GM18511 (cell line): ENCODE measurements around the gene ACSF3.
"Not testable (repeated sequence)": the region's sequence is repeated elsewhere in the genome, so short reads cannot be mapped to it uniquely, and the experiment has no call there.

Experiments
- ATAC-seq: cut with Tn5 transposase; IDR thresholded peaks from one replicate; pipeline ENCODE4 v1.9.1; 2021; ENCODE audit warnings: mild to moderate bottlenecking, moderate library complexity; ENCODE audit not compliant: unreplicated experiment

Gene ACSF3

DNA sequence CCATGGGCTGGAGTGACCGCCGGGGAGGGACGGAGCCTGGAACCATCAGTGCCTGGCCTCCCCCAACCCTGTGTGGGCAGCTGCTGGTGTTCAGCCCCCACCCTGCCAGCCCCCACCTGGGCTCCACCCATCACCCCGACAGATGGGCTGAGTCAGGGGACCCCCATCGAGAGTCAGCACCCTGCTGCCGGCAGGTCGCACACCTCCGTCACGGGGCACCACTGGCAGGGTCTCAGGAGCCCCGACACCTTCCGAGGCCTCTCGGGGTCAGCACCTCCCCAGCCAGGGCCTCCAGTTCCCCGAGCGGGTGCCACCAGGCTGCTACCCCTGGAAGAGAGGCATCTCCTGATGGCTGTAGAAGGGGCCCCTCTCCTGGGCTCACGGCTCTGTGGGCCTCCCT is 38.3 kb upstream of the ACSF3 start:
- no peak for ATAC-seq

DNA sequence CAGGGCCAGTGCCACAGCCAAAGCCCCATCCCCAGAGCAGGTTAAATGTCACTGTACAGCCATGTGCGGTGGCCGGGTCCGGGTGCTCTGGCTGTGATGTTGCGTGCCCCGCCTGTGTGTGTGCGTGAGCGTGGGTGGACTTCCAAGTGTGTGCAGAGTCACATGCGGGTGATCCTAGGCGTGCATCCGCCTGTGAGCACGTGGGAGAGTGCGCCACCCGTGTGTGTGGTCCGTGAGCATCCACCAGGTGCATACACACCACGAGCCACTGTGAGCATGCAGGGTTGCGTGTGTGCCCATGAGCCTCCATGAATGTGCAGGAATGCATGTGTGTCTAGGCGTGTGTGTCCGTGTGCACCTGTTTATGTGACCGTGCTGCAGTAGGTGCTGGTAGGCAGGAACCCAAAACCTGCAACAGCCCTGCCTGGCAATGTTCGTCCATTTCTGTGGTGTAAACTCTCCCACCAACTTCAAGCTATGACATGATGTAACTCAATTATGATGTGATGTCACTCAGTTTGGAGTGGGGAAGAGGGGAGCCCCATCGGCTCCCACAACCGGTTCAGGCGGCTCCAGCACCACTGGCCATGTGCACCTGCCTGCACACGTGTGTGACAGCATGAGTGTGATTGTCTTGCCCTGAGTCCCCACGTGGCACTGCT is 37.6 kb upstream of the ACSF3 start:
- ATAC-seq, result no peak

DNA sequence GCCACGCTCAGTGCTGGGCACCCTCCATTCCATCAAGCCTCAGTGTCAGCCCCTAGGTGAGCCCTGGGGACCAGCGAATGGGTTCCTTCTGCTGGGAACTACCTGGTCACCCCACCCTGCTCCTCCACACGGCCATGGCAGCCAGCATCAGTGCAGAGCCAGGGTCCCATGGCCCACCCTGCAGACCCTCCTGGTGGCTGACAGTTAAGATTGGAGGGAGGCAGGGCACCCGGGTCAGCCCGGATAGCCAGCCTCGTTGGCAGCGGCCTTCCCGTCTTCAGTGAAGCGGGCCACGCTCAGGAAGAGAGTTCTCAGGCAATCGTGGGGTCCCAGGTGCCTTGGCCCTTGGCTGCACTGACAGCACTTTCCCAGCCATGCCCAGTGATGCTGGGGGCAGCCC is 37.1 kb upstream of the ACSF3 start:
- no peak for ATAC-seq

DNA sequence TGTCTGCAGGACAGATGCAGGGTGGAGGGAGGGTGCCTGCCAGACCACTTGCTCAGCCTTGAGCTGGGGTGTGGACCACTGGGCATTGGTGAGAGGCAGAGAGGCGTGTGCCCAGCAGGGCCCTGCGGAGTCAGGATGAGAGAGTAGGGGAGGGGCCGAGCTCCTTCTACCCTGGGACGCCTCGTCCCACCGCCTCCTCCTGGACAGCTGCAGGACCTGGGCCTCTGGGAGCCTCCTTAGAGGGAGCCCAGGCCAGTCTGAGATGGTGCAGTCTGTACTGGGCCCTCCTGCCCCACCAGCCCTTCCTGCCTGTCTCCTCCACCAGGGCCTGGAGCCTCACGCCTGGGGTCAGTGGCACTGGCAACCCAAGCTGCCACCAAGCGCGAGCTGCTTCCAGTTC is 35.9 kb upstream of the ACSF3 start:
- ATAC-seq, result no peak

GRCh38 chr16:89058812-89059211 is 34.8 kb upstream of the ACSF3 start:
- no peak for ATAC-seq

GRCh38 chr16:89060207-89060794 is 33.4 kb upstream of the ACSF3 start:
- no peak for ATAC-seq

DNA sequence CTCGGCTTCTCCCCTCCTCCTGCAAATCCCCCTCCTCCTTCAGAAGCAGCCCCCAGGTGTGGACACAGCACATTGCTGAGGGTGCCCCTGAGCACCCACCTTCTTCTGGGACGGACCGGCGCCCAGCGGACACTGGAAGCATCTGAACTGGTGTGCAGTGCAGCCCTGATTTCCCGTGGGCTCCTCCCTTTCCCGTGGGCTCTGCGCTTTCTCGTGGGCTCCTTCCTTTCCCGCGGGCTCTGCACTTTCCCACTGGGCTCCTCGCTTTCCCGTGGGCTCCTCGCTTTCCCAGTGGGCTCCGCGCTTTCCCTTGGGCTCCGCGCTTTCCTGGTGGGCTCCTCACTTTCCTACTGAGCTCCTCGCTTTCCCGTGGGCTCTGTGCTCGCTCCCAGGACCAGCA is 32.6 kb upstream of the ACSF3 start:
- ATAC-seq, result no peak

DNA sequence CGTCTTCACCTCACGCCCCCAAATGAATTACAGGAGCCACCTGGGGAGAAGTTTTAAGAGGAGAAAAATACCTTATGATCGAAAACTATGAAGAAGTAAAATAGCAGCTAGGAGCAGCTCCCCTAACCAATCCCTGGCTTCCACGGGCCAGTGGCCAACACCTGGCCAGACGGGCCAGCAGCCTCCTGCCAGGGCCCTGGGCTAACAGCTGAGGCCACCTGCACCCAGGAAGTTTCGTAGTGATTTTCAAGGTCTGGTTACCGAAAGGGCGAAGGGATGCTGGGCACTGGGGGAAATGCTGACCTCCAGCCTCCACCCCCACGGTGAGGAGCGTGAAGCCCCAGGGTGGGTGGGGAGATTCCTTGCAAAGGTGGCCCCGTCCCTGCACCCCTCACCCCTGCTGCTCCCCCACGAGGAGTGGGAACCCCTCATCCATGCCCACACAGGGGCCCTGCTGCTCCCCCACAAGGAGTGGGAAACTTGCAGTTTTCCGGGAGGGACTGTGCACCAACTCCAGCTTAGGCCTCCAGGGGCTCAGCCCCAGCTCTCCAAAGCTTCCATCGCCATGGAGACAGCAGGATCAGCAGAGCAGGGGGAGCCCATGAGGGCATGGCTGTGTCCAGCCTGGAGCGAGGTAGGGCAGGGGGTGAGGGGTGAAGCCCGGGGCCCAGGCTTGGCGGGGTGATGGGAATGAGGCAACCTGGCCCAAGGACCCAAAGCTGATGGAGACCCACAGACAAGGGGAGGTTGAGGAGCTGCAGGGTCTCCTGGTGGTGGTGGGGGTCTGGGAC is 31.9 kb upstream of the ACSF3 start:
- ATAC-seq, result no peak

- no peak for ATAC-seq
These were observed 31.0 kb upstream of the ACSF3 start for GRCh38 chr16:89062389-89063345.

GRCh38 chr16:89063768-89064320 is 29.8 kb upstream of the ACSF3 start:
- ATAC-seq, result no peak

GRCh38 chr16:89064606-89065457 is 28.8 kb upstream of the ACSF3 start:
- no peak for ATAC-seq

- no peak for ATAC-seq
These were observed 28.2 kb upstream of the ACSF3 start for GRCh38 chr16:89065458-89065822.

- ATAC-seq, result no peak
These were observed 26.9 kb upstream of the ACSF3 start for GRCh38 chr16:89066721-89067120.

GRCh38 chr16:89067677-89068443 is 25.8 kb upstream of the ACSF3 start:
- ATAC-seq, result no peak

DNA sequence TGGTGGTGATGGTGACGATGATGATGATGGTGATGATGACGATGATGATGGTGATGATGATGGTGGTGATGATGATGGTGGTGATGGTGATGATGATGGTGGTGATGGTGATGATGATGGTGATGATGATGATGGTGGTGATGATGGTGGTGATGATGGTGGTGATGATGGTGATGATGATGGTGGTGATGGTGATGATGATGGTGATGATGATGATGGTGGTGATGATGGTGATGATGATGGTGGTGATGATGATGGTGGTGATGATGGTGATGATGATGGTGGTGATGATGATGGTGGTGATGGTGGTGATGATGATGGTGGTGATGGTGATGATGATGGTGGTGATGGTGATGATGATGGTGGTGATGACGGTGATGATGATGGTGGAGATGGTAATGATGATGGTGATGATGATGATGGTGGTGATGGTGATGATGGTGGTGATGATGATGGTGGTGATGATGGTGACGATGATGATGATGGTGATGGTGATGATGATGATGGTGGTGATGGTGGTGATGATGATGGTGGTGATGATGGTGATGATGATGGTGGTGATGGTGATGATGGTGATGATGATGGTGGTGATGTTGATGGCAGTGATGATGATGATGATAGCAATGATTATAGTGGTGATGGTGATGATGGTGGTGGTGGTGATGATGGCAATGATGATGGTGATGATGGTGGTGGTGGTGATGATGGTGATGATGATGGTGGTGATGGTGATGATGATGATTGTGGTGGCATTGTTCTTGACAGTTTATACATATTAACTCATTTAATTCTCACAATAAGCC is 24.6 kb upstream of the ACSF3 start:
- ATAC-seq, result not testable (repeated sequence)

- no peak for ATAC-seq
These were observed 23.7 kb upstream of the ACSF3 start for GRCh38 chr16:89069920-89070319.

DNA sequence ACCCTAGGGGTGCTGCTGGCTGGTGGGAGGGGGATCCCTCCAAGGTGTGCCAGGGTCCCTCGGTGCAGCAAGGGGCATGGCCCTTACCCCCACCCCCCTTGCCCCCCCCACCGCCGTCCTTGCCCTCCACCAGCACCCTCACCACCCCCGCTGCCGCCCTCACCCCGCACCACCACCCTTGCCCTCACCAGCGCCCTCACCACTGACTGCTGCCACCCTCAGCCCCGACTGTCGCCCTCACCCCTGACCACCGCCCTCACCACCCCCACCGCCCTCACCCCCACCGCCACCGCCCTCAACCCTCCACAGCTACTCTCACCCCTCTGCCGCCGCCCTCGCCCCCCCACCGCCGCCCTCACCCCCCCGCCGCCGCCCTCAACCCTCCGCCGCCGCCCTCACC is 23.1 kb upstream of the ACSF3 start:
- no peak for ATAC-seq
